Measurements from ENCODE around the gene LSM7.

- TF ChIP-seq MXI1 (conservative IDR thresholded peaks at IDR 0.05; ENCODE audit: poor library complexity, severe bottlenecking) (no peak), CTCF (IDR thresholded peaks at IDR 0.05; ENCODE audit: poor library complexity, severe bottlenecking) (no peak), EZH2 (IDR thresholded peaks at IDR 0.05; ENCODE audit: borderline replicate concordance, insufficient read depth, low read length, poor library complexity, severe bottlenecking) (no peak)
These were observed 51.9 kb downstream of the LSM7 start for GRCh38 chr19:2276429-2276986.

Data from neural cell (in vitro differentiated cells).